Measurements from ENCODE around the gene CD59. TPM values are rescaled to one million over a fixed set of nuclear protein-coding genes. Genes with fewer than 3 reads are reported as not detected.

CD59 gene
- total and polyA plus RNA-seq, 2 donors (not counting 3 experiments of a cell fraction or from before 2014, with no cell fraction given) = 992 to 1,084 TPM

DNA sequence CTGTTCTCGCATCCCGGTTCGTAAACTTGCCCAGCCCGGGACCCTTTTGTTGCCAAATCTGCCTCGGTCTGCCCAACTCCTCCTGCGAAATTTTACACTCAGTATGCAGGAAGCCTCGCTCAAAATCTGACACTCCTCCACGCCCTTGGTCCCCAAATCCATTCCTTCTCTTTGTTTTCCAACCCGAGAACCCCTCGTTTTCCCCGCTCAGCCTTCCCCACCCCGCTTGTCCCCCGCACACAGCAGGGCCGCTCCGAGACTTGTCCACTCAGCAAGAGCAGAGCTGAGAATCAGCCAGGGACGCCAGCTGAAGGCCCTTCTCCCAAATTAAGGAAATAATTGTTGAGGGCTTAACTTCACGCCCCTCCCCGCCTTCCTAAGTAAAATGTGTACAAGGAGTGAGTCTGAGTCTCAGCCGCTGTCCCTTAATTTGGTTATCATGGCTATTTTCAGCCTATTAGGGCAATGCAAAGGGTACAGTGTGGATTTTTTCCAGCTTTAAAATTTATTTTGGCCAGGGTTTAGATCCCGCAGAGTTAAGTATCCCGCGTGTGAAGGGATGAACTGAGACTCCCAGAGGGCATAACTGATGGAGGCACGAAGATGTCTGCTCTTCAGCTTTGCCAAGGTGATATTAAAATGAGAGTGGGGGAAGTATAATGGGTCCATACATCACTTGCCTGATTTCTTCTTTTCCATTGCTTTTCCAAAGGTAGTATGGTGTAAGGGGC lies 38.7 kb upstream of the CD59 start:
- no peak for DNase-seq (ENCODE audit: low read depth, low spot score)
- POLR2A ChIA-PET = interaction anchor here (1.0 kb wide), 1 partner anchor 10 kb away, joined by 3 read pairs; no protein-coding TSS in a partner anchor

DNA sequence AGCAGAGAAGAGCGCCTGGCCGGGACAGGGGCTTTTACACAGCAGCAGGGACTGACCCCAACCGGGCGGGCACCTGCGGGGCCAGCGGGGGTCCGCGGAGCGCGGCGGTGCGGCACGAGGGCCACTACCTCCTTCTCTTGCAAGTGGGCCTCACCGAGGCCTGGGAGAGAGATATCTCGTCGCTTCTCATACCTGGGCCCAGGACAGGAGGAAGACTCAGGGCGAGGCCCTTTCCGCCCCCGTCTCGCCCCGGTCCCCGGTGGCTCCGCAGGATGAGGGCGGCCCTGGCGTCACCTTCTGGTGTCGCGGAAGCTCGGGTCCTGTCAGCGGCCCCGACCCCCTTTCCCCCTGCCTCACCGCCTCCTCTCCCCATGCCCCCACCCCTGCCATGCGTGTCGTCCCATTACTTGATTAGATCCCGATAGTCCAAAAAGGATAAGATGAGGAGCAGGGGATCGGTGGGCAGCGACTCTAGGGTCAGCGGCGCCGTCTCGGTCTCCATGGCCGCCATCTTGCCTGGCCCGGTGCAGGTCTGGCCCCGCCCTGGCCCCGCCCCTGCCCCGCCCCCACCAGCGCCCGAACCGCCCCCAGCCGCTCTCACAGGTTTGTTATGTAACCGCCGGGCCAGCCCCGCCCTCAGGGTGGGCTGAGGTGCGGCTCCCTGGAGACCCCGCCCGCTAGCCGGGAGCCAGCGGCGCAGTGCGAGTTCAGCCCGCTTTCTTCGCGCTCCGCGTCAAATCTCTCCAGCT lies 37.9 kb upstream of the CD59 start, which contains the start of gene FBXO3:
TSS of gene FBXO3 (minus strand) at position 534 of the 749 bp plus-strand sequence. CDS start at position 511, 23 bp downstream.
- dilution Hi-C loops (cut with MboI; ENCODE audit: extremely low pct_ligation_motif_present, low sequenced_read_pairs) = no loop called here
- Histone ChIP-seq H3K4me3 (replicated peaks in 1 of 3; ENCODE audit: insufficient read depth in 1 of 3, low read depth in 1 of 3, low read length in 3 of 3) (peak within 1 kb of the TSS; percentile 62 to 92 (median 80)), H4K20me1 (replicated peaks; ENCODE audit: control insufficient read depth, extremely low read depth, insufficient read depth, low read length) (no peaks in the 10 kb centered on the region), H3K9me1 (replicated peaks; ENCODE audit: control insufficient read depth, extremely low read depth, insufficient read depth, low read length) (no peaks in the 10 kb centered on the region), H3K27ac (ENCODE audit: insufficient read depth, low read depth, low read length) (peak within 1 kb of the TSS; percentile 4), H3K27me3 (ENCODE audit: control insufficient read depth in 2 of 2, insufficient read depth in 2 of 2, low read length in 2 of 2) (peaks cover 19 to 22% of the 10 kb centered on the region in 2 experiments), H3K79me2 (ENCODE audit: control insufficient read depth, insufficient read depth, low read length) (peaks cover 14% of the 10 kb centered on the region), H3K9me3 (replicated peaks; ENCODE audit: control insufficient read depth, insufficient read depth, low read length) (no peaks in the 10 kb centered on the region), H2AFZ (ENCODE audit: low read depth, low read length) (peak within 1 kb of the TSS; percentile 98), H3K9ac (replicated peaks; ENCODE audit: extremely low read depth, insufficient read depth, low read length) (peak within 1 kb of the TSS; percentile 65), H3K36me3 (ENCODE audit: control insufficient read depth in 2 of 2, extremely low read depth in 1 of 2, insufficient read depth in 2 of 2, low read length in 2 of 2) (no peaks in the 10 kb centered on the region), H3K4me1 (ENCODE audit: control insufficient read depth, extremely low read depth, insufficient read depth, low read length) (peaks cover 12% of the 10 kb centered on the region), H3K4me2 (ENCODE audit: insufficient read depth, low read length) (peak within 1 kb of the TSS; percentile 88)
- intact Hi-C loops (cut with micrococcal nuclease) = no loop called here
- POLR2A ChIA-PET = interaction anchor here (1.0 kb wide), 1 partner anchor 11 kb away, joined by 3 read pairs; no protein-coding TSS in a partner anchor
- TF ChIP-seq POLR2AphosphoS5 (IDR thresholded peaks at IDR 0.05; ENCODE audit: insufficient read depth, low read depth, low read length) = peak; percentile 28
- no peak for TF ChIP-seq MYC (IDR thresholded peaks at IDR 0.05; ENCODE audit: low read depth, low read length)
- TF ChIP-seq GATA2 (IDR thresholded peaks at IDR 0.05; ENCODE audit: insufficient read depth, insufficient read length, low read depth, low read length) = no peak
- no peak for TF ChIP-seq CTCF (IDR thresholded peaks at IDR 0.05; ENCODE audit: extremely low read depth in 1 of 2, insufficient read depth in 1 of 2, low read depth in 1 of 2, low read length in 2 of 2)
- TF ChIP-seq POLR2A (IDR thresholded peaks at IDR 0.05; ENCODE audit: low read depth, low read length) = peak; percentile 71
- no TSS peak for BruUV-seq (replicated peaks)
- peak; percentile 81 for DNase-seq (ENCODE audit: low read depth, low spot score)
- CTCF ChIA-PET = interaction anchor here (0.8 to 1.5 kb wide), 5 partner anchors 10 to 298 kb away, joined by 3 to 11 read pairs (median 3); no protein-coding TSS in a partner anchor
- FAIRE-seq = peak; percentile 97

More for the DNA sequence above, 38.7 kb upstream of the CD59 start:
- peaks cover 14% of the 10 kb centered on the region for H3K79me2 ChIP-seq (ENCODE audit: control insufficient read depth, insufficient read depth, low read length)
- peak; percentile 8 for FAIRE-seq
- H3K4me3 ChIP-seq (replicated peaks in 1 of 3; ENCODE audit: insufficient read depth in 1 of 3, low read depth in 1 of 3, low read length in 3 of 3) = peak overlapping the region; percentile 40 to 92 (median 60)
- H3K9me1 ChIP-seq (replicated peaks; ENCODE audit: control insufficient read depth, extremely low read depth, insufficient read depth, low read length) = no peaks in the 10 kb centered on the region
- no peaks in the 10 kb centered on the region for H3K9me3 ChIP-seq (replicated peaks; ENCODE audit: control insufficient read depth, insufficient read depth, low read length)
- H3K27ac ChIP-seq (ENCODE audit: insufficient read depth, low read depth, low read length) = no peak overlapping the region
- peak overlapping the region; percentile 98 for H2AFZ ChIP-seq (ENCODE audit: low read depth, low read length)
- TF ChIP-seq EZH2 (IDR thresholded peaks at IDR 0.05; ENCODE audit: borderline replicate concordance, low read depth, low read length, severe bottlenecking) = no peak
- no peak for TF ChIP-seq GATA2 (IDR thresholded peaks at IDR 0.05; ENCODE audit: insufficient read depth, insufficient read length, low read depth, low read length)
- no peak for TF ChIP-seq FOS (IDR thresholded peaks at IDR 0.05; ENCODE audit: borderline replicate concordance, insufficient read depth, low read length)
- peak overlapping the region; percentile 65 for H3K9ac ChIP-seq (replicated peaks; ENCODE audit: extremely low read depth, insufficient read depth, low read length)
- CTCF ChIA-PET = interaction anchor here (0.8 to 1.5 kb wide), 5 partner anchors 9 to 299 kb away, joined by 3 to 11 read pairs (median 3); no protein-coding TSS in a partner anchor
- no TSS peak for BruUV-seq (replicated peaks)
- H3K4me1 ChIP-seq (ENCODE audit: control insufficient read depth, extremely low read depth, insufficient read depth, low read length) = peaks cover 12% of the 10 kb centered on the region
- no peaks in the 10 kb centered on the region for H4K20me1 ChIP-seq (replicated peaks; ENCODE audit: control insufficient read depth, extremely low read depth, insufficient read depth, low read length)
- dilution Hi-C loops (cut with MboI; ENCODE audit: extremely low pct_ligation_motif_present, low sequenced_read_pairs) (no loop called here), intact Hi-C loops (cut with micrococcal nuclease) (no loop called here)
- peak overlapping the region; percentile 88 for H3K4me2 ChIP-seq (ENCODE audit: insufficient read depth, low read length)
- no peaks in the 10 kb centered on the region for H3K36me3 ChIP-seq (ENCODE audit: control insufficient read depth in 2 of 2, extremely low read depth in 1 of 2, insufficient read depth in 2 of 2, low read length in 2 of 2)
- peaks cover 22 to 29% of the 10 kb centered on the region in 2 experiments for H3K27me3 ChIP-seq (ENCODE audit: control insufficient read depth in 2 of 2, insufficient read depth in 2 of 2, low read length in 2 of 2)

Data from endothelial cell of umbilical vein (primary cell).